K562 (cell line): ENCODE data around the gene PTGER3. TPM values are rescaled to one million over a fixed set of nuclear protein-coding genes. Genes with fewer than 3 reads are reported as not detected.

ENCODE experiments used
- BMI1 ChIP-seq: fragments of 150-350 bp; IDR thresholded peaks from 2 replicates; pipeline ENCODE4 v1.6.1; 2014; ENCODE audit warnings: low read length
- CHD2 ChIP-seq: IDR thresholded peaks from 2 replicates; pipeline ENCODE4 v1.6.1; 2011; ENCODE audit warnings: low read depth, low read length
- EP400 ChIP-seq: fragments of 450-650 bp; IDR thresholded peaks from 2 replicates; pipeline ENCODE4 v1.6.1; 2017; ENCODE audit warnings: antibody characterized with exemption, mild to moderate bottlenecking, moderate library complexity
- HDAC2 ChIP-seq: fragments of 450-650 bp; IDR thresholded peaks from 2 replicates; pipeline ENCODE4 v1.6.1; 2016; ENCODE audit warnings: mild to moderate bottlenecking
- HNRNPL ChIP-seq: fragments of 200-400 bp; formaldehyde crosslinking; IDR thresholded peaks from 2 replicates; pipeline ENCODE4 v1.6.1; 2017; ENCODE audit warnings: low read depth, mild to moderate bottlenecking, low read length
- HSF4 ChIP-seq: fragments of 250-450 bp; sonication (Bioruptor Pico); IDR thresholded peaks from 2 replicates; pipeline ENCODE4 v2.1.2; 2022; ENCODE audit warnings: mild to moderate bottlenecking, moderate library complexity, borderline replicate concordance
- KAT7 ChIP-seq: sonication (generic); formaldehyde crosslinking; IDR thresholded peaks from 2 replicates; pipeline ENCODE4 v1.8.0; 2022; ENCODE audit warnings: missing genetic modification reagents, mild to moderate bottlenecking, borderline replicate concordance
- KLF10 ChIP-seq: fragments of 250-450 bp; sonication (Bioruptor Pico); IDR thresholded peaks from 2 replicates; pipeline ENCODE4 v1.6.1; 2021; ENCODE audit warnings: matching md5 sums
- MCM2 ChIP-seq: fragments of 450-650 bp; IDR thresholded peaks from 2 replicates; pipeline ENCODE4 v1.6.1; 2017; ENCODE audit warnings: low read depth, mild to moderate bottlenecking
- NRF1 ChIP-seq, 2 experiments: fragments of 450-650 bp; IDR thresholded peaks in 1 of 2; conservative IDR thresholded peaks in 1 of 2; 2 replicates each; pipeline ENCODE4 v1.6.1; 2014; ENCODE audit warnings: mild to moderate bottlenecking in 2 of 2
- OTX1 ChIP-seq: fragments of 450-650 bp; formaldehyde crosslinking; IDR thresholded peaks from 2 replicates; pipeline ENCODE4 v1.4.0; 2022; ENCODE audit warnings: mild to moderate bottlenecking
- RBM15 ChIP-seq: fragments of 200-400 bp; formaldehyde crosslinking; IDR thresholded peaks from 2 replicates; pipeline ENCODE4 v1.6.1; 2018; ENCODE audit warnings: mild to moderate bottlenecking, low read length, moderate library complexity; ENCODE audit not compliant: insufficient read depth
- SMARCA5 ChIP-seq: fragments of 450-650 bp; IDR thresholded peaks from 2 replicates; pipeline ENCODE4 v1.6.1; 2016
- SUPT5H ChIP-seq: fragments of 450-650 bp; IDR thresholded peaks from 2 replicates; pipeline ENCODE4 v1.6.1; 2016
- TCF7L2 ChIP-seq: fragments of 150-350 bp; IDR thresholded peaks from 2 replicates; pipeline ENCODE4 v1.6.1; 2016; ENCODE audit warnings: low read depth, mild to moderate bottlenecking, low read length, moderate library complexity
- ZNF140 ChIP-seq: fragments of 250-450 bp; sonication (Bioruptor Pico); IDR thresholded peaks from 2 replicates; pipeline ENCODE4 v1.8.0; 2021; ENCODE audit warnings: moderate library complexity, mild to moderate bottlenecking, inconsistent platforms
- ZNF197 ChIP-seq: fragments of 200-800 bp; sonication (Bioruptor generic); IDR thresholded peaks from 2 replicates; pipeline ENCODE4 v1.6.1; 2016; ENCODE audit warnings: low read depth, missing genetic modification characterization, missing compliant biosample characterization
- polyA plus RNA-seq, 8 experiments: library from polyadenylated mRNA; depleted of rRNA in 4 of 8; stranded (reverse) in 5 of 8; unstranded in 3 of 8; fragments of >200 nt; fragmentation: Nextera tagmentation in 2 of 8; fragmentation: Illumina TruSeq in 1 of 8; extraction: Ambion mirVana in 2 of 8; extraction: Trizol in 1 of 8; gene quantifications; 2 replicates each; pipeline versions ENCODE4 v1.2.1 to v1.2.3, GENCODE V29; 2011 to 2014; ENCODE audit warnings: inconsistent platforms in 1 of 8, missing spikeins in 1 of 8
- total RNA-seq, 7 experiments: library from RNA; depleted of rRNA in 6 of 7; stranded (reverse); fragments of >200 nt in 6 of 7; fragmentation: Illumina TruSeq in 2 of 7; extraction: Trizol in 2 of 7; gene quantifications; 2 replicates each; pipeline versions ENCODE4 v1.2.1 to v1.2.3, GENCODE V29; 2011 to 2021; ENCODE audit warnings: low replicate concordance in 1 of 7
- TF ChIP-seq, protein P1 (sequence below): fragments of 250-450 bp; sonication (Bioruptor Pico); IDR thresholded peaks from 2 replicates; pipeline ENCODE4 v1.9.0; 2021; ENCODE audit warnings: mild to moderate bottlenecking, inconsistent platforms
- TF ChIP-seq, protein P2 (sequence below): fragments of 450-650 bp; IDR thresholded peaks from 2 replicates; pipeline ENCODE4 v1.6.1; 2016; ENCODE audit warnings: antibody characterized with exemption
- TF ChIP-seq, protein P3 (sequence below): sonication (generic); formaldehyde crosslinking; IDR thresholded peaks from 2 replicates; pipeline ENCODE4 v1.8.0; 2022; ENCODE audit warnings: mild to moderate bottlenecking, missing genetic modification reagents
- TF ChIP-seq, protein P4 (sequence below): sonication (generic); formaldehyde crosslinking; IDR thresholded peaks from 2 replicates; pipeline ENCODE4 v1.8.0; 2022; ENCODE audit warnings: missing genetic modification reagents, mild to moderate bottlenecking, moderate library complexity, borderline replicate concordance

The PTGER3 gene
- total and polyA plus RNA-seq, 9 of the 15 experiments (the other 6 are each of a cell fraction or from before 2014, with no cell fraction given): 3.8 to 28.5 (median 14.2) TPM

DNA sequence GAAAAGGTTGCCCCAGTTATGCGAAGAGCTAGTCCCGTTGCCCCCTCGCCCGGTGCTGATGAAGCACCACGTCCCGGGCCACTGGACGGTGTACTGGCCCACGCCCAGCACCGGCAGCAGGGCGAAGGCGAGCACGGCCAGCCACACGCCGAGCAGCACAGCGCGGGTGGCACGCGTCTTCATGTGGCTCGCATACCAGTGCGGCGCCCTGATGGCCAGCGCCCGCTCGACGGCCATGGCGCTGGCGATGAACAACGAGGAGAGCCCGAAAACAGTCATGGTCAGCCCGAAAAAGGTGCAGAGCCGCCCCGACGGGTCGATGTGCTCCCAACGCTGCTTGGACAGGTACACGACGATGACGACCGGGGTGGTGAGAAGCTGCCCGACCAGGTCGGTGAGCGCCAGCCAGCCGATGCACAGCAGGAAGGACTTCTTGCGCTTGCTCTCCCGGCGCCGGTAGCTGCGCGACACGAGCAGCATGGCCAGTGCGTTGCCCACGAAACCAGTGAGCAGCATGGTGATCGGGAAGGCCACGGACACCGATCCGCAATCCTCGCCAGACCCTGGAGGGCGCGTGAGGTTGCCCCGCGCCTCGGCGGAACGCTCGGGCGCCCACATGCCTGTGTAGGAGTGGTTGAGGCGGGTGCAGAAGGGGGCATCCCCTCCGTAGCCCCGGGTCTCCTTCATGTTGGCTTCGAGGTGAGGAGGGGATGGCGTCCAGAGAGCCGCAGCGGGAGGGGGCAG lies 553 bp downstream of the PTGER3 start (continued):
- TF ChIP-seq, protein P1, sequence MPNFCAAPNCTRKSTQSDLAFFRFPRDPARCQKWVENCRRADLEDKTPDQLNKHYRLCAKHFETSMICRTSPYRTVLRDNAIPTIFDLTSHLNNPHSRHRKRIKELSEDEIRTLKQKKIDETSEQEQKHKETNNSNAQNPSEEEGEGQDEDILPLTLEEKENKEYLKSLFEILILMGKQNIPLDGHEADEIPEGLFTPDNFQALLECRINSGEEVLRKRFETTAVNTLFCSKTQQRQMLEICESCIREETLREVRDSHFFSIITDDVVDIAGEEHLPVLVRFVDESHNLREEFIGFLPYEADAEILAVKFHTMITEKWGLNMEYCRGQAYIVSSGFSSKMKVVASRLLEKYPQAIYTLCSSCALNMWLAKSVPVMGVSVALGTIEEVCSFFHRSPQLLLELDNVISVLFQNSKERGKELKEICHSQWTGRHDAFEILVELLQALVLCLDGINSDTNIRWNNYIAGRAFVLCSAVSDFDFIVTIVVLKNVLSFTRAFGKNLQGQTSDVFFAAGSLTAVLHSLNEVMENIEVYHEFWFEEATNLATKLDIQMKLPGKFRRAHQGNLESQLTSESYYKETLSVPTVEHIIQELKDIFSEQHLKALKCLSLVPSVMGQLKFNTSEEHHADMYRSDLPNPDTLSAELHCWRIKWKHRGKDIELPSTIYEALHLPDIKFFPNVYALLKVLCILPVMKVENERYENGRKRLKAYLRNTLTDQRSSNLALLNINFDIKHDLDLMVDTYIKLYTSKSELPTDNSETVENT (CRISPR knock-in tag): no peak
- TF ChIP-seq NRF1 (conservative IDR thresholded peaks at IDR 0.05 in 1 of 2, IDR thresholded peaks at IDR 0.05 in 1 of 2) (peak; percentile 61 to 75; a peak in 3 of 4 replicates), HSF4 (no peak), ZNF197 (no peak), KAT7 (CRISPR knock-in tag) (peak; percentile 78; the same call in 1 of the 2 replicates), KLF10 (no peak), HDAC2 (no peak), MCM2 (no peak), RBM15 (no peak), HNRNPL (peak; percentile 38), SUPT5H (no peak), TCF7L2 (no peak), SMARCA5 (no peak), BMI1 (no peak), OTX1 (no peak), ZNF140 (no peak), EP400 (peak; percentile 56; the same call in 1 of the 2 replicates), CHD2 (0 out of 2 replicates have a peak, but pooled peaks have one; percentile 31)
- TF ChIP-seq, protein P2, sequence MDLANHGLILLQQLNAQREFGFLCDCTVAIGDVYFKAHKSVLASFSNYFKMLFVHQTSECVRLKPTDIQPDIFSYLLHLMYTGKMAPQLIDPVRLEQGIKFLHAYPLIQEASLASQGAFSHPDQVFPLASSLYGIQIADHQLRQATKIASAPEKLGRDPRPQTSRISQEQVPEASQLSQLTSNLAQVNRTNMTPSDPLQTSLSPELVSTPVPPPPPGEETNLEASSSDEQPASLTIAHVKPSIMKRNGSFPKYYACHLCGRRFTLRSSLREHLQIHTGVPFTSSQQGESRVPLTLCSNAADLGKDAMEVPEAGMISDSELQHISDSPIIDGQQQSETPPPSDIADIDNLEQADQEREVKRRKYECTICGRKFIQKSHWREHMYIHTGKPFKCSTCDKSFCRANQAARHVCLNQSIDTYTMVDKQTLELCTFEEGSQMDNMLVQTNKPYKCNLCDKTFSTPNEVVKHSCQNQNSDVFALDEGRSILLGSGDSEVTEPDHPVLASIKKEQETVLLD: peak; percentile 29
- TF ChIP-seq, protein P3, sequence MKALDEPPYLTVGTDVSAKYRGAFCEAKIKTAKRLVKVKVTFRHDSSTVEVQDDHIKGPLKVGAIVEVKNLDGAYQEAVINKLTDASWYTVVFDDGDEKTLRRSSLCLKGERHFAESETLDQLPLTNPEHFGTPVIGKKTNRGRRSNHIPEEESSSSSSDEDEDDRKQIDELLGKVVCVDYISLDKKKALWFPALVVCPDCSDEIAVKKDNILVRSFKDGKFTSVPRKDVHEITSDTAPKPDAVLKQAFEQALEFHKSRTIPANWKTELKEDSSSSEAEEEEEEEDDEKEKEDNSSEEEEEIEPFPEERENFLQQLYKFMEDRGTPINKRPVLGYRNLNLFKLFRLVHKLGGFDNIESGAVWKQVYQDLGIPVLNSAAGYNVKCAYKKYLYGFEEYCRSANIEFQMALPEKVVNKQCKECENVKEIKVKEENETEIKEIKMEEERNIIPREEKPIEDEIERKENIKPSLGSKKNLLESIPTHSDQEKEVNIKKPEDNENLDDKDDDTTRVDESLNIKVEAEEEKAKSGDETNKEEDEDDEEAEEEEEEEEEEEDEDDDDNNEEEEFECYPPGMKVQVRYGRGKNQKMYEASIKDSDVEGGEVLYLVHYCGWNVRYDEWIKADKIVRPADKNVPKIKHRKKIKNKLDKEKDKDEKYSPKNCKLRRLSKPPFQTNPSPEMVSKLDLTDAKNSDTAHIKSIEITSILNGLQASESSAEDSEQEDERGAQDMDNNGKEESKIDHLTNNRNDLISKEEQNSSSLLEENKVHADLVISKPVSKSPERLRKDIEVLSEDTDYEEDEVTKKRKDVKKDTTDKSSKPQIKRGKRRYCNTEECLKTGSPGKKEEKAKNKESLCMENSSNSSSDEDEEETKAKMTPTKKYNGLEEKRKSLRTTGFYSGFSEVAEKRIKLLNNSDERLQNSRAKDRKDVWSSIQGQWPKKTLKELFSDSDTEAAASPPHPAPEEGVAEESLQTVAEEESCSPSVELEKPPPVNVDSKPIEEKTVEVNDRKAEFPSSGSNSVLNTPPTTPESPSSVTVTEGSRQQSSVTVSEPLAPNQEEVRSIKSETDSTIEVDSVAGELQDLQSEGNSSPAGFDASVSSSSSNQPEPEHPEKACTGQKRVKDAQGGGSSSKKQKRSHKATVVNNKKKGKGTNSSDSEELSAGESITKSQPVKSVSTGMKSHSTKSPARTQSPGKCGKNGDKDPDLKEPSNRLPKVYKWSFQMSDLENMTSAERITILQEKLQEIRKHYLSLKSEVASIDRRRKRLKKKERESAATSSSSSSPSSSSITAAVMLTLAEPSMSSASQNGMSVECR (CRISPR knock-in tag): peak; percentile 82
- TF ChIP-seq, protein P4, sequence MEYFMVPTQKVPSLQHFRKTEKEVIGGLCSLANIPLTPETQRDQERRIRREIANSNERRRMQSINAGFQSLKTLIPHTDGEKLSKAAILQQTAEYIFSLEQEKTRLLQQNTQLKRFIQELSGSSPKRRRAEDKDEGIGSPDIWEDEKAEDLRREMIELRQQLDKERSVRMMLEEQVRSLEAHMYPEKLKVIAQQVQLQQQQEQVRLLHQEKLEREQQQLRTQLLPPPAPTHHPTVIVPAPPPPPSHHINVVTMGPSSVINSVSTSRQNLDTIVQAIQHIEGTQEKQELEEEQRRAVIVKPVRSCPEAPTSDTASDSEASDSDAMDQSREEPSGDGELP (CRISPR knock-in tag): peak; percentile 43; the same call in 1 of the 2 replicates
